K562 (cell line): Measurements from ENCODE around the gene CTF1. TPM values are rescaled to one million over a fixed set of nuclear protein-coding genes. Genes with fewer than 3 reads are reported as not detected.
A peak's percentile ranks its signal among the peaks of the same experiment; 100 is the strongest.

ENCODE experiments used
- BMI1 ChIP-seq: fragments of 150-350 bp; IDR thresholded peaks from 2 replicates; pipeline ENCODE4 v1.6.1; 2014; ENCODE audit warnings: low read length
- CGGBP1 ChIP-seq: fragments of 250-450 bp; sonication (Bioruptor Pico); IDR thresholded peaks from 2 replicates; pipeline ENCODE4 v1.9.0; 2021; ENCODE audit warnings: mild to moderate bottlenecking
- MXI1 ChIP-seq: IDR thresholded peaks from 2 replicates; pipeline ENCODE4 v1.6.1; 2011; ENCODE audit warnings: low read depth, mild to moderate bottlenecking, improper control_type of control experiment, low read length
- NEUROD1 ChIP-seq: fragments of 150-350 bp; IDR thresholded peaks from 2 replicates; pipeline ENCODE4 v1.6.1; 2014; ENCODE audit warnings: borderline replicate concordance, low read length, low read depth; ENCODE audit not compliant: partially characterized antibody
- PKNOX1 ChIP-seq: fragments of 450-650 bp; IDR thresholded peaks from 2 replicates; pipeline ENCODE4 v1.6.1; 2016
- RFX1 ChIP-seq: fragments of 450-650 bp; IDR thresholded peaks from 2 replicates; pipeline ENCODE4 v1.6.1; 2016; ENCODE audit warnings: mild to moderate bottlenecking, moderate library complexity
- SP1 ChIP-seq: sonication (generic); formaldehyde crosslinking; IDR thresholded peaks from 2 replicates; pipeline ENCODE4 v1.8.1; 2022; ENCODE audit warnings: mild to moderate bottlenecking, missing genetic modification reagents
- TBP ChIP-seq: optimal IDR thresholded peaks from 2 replicates; pipeline ENCODE3; 2011; ENCODE audit warnings: low read depth, low read length, improper control_type of control experiment
- ZNF197 ChIP-seq: fragments of 200-800 bp; sonication (Bioruptor generic); IDR thresholded peaks from 2 replicates; pipeline ENCODE4 v1.6.1; 2016; ENCODE audit warnings: low read depth, missing genetic modification characterization, missing compliant biosample characterization
- polyA plus RNA-seq, 8 experiments: library from polyadenylated mRNA; depleted of rRNA in 4 of 8; stranded (reverse) in 5 of 8; unstranded in 3 of 8; fragments of >200 nt; fragmentation: Nextera tagmentation in 2 of 8; fragmentation: Illumina TruSeq in 1 of 8; extraction: Ambion mirVana in 2 of 8; extraction: Trizol in 1 of 8; gene quantifications; 2 replicates each; pipeline versions ENCODE4 v1.2.1 to v1.2.3, GENCODE V29; 2011 to 2014; ENCODE audit warnings: inconsistent platforms in 1 of 8, missing spikeins in 1 of 8
- total RNA-seq, 7 experiments: library from RNA; depleted of rRNA in 6 of 7; stranded (reverse); fragments of >200 nt in 6 of 7; fragmentation: Illumina TruSeq in 2 of 7; extraction: Trizol in 2 of 7; gene quantifications; 2 replicates each; pipeline versions ENCODE4 v1.2.1 to v1.2.3, GENCODE V29; 2011 to 2021; ENCODE audit warnings: low replicate concordance in 1 of 7
- TF ChIP-seq, protein P1 (sequence below), 2 experiments: IDR thresholded peaks in 1 of 2; conservative IDR thresholded peaks in 1 of 2; 2 replicates each; pipeline ENCODE4 v1.6.1; 2016; ENCODE audit warnings: low read depth in 2 of 2, mild to moderate bottlenecking in 1 of 2, missing compliant biosample characterization in 1 of 2, missing genetic modification characterization in 1 of 2, moderate library complexity in 1 of 2
- TF ChIP-seq, protein P2 (sequence below): fragments of 200-800 bp; sonication (Bioruptor generic); IDR thresholded peaks from 2 replicates; pipeline ENCODE4 v1.6.1; 2017; ENCODE audit warnings: missing genetic modification characterization, missing compliant biosample characterization
- TF ChIP-seq, protein P3 (sequence below): sonication (generic); formaldehyde crosslinking; IDR thresholded peaks from 2 replicates; pipeline ENCODE4 v1.8.0; 2022; ENCODE audit warnings: mild to moderate bottlenecking, missing genetic modification reagents

Gene CTF1
- total and polyA plus RNA-seq, 9 of the 15 experiments (the other 6 are each of a cell fraction or from before 2014, with no cell fraction given): 0.24 to 2.5 (median 0.44) TPM

DNA sequence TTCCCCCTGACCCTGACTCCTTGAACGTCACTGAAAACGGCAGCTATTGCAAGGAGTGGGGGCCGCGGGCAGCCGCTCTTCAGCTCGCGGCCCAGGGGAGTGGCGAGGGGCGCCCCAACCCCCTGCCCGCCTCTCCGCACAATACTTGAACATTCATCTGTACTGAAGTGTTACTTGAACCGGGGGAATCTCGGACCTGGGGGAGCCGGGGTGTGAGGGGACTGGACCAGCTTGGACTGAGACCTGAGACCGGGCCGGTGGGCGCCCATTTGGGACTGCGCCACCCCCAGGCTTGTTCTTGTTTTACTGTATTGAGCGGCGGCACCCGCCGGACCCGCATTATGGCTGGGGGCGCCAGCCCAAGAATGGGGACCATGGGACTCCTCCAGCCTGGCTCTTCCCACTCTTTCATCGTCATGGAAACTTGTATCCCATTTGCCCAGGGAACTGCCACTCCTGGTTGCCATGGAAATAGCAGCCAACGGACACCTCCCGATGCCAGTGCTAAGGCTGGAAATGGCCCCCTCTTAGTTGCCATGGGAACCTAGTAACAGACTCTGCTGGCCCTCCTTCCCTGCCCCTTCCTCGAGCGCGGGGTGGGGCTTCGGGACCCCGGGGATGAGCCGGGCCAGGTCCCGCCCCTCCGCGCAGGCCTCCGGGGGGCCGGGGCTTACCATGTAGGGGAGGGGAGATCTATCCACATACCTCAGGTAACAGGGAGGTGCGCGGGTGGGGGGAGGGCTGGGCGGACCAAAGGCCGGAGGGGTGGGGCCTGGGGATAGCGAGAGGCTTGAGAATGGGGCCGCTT is 51.6 kb downstream of the CTF1 start (continued):
- TF ChIP-seq ZNF197 (CRISPR knock-in tag): no peak
- TF ChIP-seq RFX1: peak; percentile 99
- peak; percentile 94 for TF ChIP-seq BMI1
- TF ChIP-seq MXI1: peak; percentile 95
- TF ChIP-seq, protein P1, sequence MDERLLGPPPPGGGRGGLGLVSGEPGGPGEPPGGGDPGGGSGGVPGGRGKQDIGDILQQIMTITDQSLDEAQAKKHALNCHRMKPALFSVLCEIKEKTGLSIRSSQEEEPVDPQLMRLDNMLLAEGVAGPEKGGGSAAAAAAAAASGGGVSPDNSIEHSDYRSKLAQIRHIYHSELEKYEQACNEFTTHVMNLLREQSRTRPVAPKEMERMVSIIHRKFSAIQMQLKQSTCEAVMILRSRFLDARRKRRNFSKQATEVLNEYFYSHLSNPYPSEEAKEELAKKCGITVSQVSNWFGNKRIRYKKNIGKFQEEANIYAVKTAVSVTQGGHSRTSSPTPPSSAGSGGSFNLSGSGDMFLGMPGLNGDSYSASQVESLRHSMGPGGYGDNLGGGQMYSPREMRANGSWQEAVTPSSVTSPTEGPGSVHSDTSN (CRISPR knock-in tag; IDR thresholded peaks at IDR 0.05; ENCODE audit: low read depth): peak; percentile 86
- TF ChIP-seq, protein P1 (tag; conservative IDR thresholded peaks at IDR 0.05; ENCODE audit: low read depth): peak; percentile 95
- TF ChIP-seq NEUROD1: peak; percentile 91
- peak; percentile 41; the same call in 1 of the 2 replicates for TF ChIP-seq SP1
- TF ChIP-seq CGGBP1 (CRISPR knock-in tag): no peak
- TF ChIP-seq, protein P2, sequence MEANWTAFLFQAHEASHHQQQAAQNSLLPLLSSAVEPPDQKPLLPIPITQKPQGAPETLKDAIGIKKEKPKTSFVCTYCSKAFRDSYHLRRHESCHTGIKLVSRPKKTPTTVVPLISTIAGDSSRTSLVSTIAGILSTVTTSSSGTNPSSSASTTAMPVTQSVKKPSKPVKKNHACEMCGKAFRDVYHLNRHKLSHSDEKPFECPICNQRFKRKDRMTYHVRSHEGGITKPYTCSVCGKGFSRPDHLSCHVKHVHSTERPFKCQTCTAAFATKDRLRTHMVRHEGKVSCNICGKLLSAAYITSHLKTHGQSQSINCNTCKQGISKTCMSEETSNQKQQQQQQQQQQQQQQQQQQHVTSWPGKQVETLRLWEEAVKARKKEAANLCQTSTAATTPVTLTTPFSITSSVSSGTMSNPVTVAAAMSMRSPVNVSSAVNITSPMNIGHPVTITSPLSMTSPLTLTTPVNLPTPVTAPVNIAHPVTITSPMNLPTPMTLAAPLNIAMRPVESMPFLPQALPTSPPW (CRISPR knock-in tag): peak; percentile 68
- TF ChIP-seq, protein P3, sequence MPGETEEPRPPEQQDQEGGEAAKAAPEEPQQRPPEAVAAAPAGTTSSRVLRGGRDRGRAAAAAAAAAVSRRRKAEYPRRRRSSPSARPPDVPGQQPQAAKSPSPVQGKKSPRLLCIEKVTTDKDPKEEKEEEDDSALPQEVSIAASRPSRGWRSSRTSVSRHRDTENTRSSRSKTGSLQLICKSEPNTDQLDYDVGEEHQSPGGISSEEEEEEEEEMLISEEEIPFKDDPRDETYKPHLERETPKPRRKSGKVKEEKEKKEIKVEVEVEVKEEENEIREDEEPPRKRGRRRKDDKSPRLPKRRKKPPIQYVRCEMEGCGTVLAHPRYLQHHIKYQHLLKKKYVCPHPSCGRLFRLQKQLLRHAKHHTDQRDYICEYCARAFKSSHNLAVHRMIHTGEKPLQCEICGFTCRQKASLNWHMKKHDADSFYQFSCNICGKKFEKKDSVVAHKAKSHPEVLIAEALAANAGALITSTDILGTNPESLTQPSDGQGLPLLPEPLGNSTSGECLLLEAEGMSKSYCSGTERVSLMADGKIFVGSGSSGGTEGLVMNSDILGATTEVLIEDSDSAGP (CRISPR knock-in tag): no peak
- TF ChIP-seq PKNOX1: peak; percentile 98
- TF ChIP-seq TBP: peak; percentile 19
